SK-N-MC (cell line): ENCODE data around the gene CLIC5.

Experiments used
- EZH2 ChIP-seq: fragments of 200-600 bp; sonication (generic); IDR thresholded peaks from one replicate; pipeline ENCODE4 v1.6.1; 2017; ENCODE audit warnings: antibody characterized with exemption
- POLR2AphosphoS5 ChIP-seq: IDR thresholded peaks from 2 replicates; pipeline ENCODE4 v1.6.1; 2012; ENCODE audit warnings: mild to moderate bottlenecking, low read depth, low read length, borderline replicate concordance

GRCh38 chr6:45959534-45960145 lies 56.0 kb downstream of the CLIC5 start:
- no peak for TF ChIP-seq POLR2AphosphoS5
- TF ChIP-seq EZH2, result no peak
